Testis (tissue), 2 donors: ENCODE results near the gene FGR.
"Not testable (repeated sequence)": the region's sequence is repeated elsewhere in the genome, so short reads cannot be mapped to it uniquely, and the experiment has no call there.

ENCODE experiments used
- CTCF ChIP-seq, 3 experiments: fragments of 450-650 bp in 2 of 3; fragments of 200-600 bp in 1 of 3; sonication (generic) in 1 of 3; IDR thresholded peaks; one replicate each; pipeline ENCODE4 v1.5.1; 2016 to 2019; ENCODE audit warnings: antibody characterized with exemption in 3 of 3, mild to moderate bottlenecking in 2 of 3, moderate library complexity in 1 of 3
- POLR2A ChIP-seq: fragments of 450-650 bp; IDR thresholded peaks from one replicate; pipeline ENCODE4 v1.6.1; 2017; ENCODE audit warnings: antibody characterized with exemption, mild to moderate bottlenecking, moderate library complexity

GRCh38 chr1:27619782-27620438, 15.1 kb downstream of the FGR start:
- TF ChIP-seq CTCF (IDR thresholded peaks at IDR 0.05); POLR2A: not testable (repeated sequence)
